DLD1 (cell line): ENCODE measurements around the gene NKD2.

ENCODE experiments used
- in situ Hi-C: cut with HindIII; loops from 2 replicates; pipeline ENCODE4 v1.10.0; 2017; ENCODE audit warnings: low sequenced_read_pairs

Gene NKD2

GRCh38 chr5:1086137-1086536 is 77.5 kb downstream of the NKD2 start:
- in situ Hi-C loops: no loop called here

- in situ Hi-C loops: no loop called here
These were observed 78.3 kb downstream of the NKD2 start for GRCh38 chr5:1086871-1087270.

GRCh38 chr5:1087428-1087827 is 78.8 kb downstream of the NKD2 start:
- in situ Hi-C loops: no loop called here

GRCh38 chr5:1088031-1088430 is 79.4 kb downstream of the NKD2 start:
- in situ Hi-C loops: no loop called here
